Stimulated activated CD4-positive, alpha-beta T cell treated with anti-CD3 and anti-CD28 coated beads, Interleukin-1b, Interleukin-23, amount 100 ng/mL, for 48 hours (primary cell): Measurements from ENCODE around the gene MOV10L1.

Experiments used
- DNase-seq: peaks from one replicate; pipeline ENCODE4 v3.0.0-alpha.2; 2020

The MOV10L1 gene

DNA sequence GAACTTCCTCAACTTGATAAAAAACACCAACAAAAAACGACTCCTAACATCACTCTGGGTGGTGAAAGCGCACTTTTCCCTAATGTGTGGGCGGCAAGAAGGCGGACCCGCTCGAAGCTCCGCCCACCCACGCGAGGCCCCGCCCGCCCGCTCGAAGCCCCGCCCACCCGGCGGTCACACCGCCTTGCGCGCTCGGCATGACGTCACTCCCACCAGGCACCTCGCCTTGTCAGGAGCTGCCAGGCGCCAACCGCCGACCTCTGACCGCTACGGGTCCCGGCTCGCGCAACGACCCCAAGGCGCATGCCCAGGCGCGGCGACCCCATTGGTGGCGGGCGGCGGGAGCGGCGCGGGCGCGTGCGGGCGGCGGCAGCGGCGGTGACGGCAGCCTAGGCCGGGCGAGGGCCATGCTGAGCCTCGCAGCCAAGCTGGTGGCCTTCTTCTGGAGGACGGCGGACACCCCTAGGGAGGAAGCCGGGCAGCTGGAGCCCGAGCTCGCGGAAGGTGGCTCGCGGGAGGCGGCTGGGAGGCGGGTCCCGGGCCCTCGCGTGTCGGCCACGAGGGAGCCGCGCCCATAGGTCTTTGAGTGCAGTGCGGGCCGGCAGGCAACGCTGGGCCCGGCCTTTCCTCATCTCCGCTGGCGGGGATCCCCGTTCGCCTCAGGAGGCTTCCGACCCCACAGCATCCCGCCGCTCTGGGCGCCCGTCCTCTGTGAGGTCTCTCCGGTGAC is at the start of gene MOV10L1:
TSS of gene MOV10L1 (plus strand) at position 325 of the 730 bp plus-strand sequence. CDS start at position 408, 83 bp downstream.
- peak; percentile 36 for DNase-seq

DNA sequence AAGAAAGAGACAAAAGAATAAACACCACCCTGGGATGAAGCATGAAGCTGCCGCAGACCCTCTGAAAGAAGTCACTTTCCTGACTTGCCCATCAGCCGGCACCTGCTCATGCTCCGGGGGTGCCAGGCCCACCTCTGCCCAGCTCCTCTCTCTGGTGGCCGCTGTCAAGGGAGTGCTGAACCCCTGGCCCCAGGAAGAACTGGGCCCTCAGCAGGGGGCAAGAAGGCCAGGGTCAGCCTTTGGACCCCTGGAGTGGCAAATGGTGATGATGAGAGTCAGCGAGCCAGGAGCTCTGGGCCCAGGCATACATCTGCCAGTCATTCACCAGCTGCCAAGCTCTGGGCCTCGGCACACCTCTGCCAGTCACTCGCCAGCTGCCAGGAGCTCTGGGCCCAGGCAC is 49.1 kb upstream of the MOV10L1 start:
- no peak for DNase-seq

GRCh38 chr22:50041361-50042065 is 48.3 kb upstream of the MOV10L1 start:
- no peak for DNase-seq

DNA sequence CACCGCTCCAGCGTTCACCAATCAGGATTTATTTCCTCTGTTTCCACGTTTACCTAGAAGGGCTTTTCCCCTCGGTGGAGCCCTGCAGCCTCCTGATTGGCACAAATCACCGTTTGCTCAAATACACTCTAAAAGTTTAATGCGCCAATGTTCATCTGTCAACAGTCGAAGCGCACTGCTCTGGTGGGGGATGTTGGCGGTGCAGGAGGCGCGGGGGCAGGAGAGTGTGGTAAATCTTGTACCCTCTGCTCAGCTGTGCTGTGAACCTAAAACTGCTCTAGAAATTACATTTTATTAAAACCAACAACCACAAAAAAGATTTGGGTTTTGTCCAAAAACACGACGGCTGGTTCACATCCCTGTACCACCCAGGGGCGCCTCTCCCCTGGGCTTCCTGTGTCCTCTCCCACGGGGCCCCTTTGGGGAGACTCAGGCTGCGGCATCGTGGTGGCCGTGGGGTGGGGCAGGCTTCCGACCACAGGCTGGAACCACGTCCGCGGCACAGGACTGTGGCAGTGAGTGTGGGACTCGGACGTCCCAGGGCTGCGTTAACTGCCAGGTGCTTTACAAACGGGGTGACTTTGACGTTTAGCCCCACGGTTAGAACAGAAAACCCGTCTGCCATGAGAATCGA is 45.2 kb upstream of the MOV10L1 start:
- no peak for DNase-seq

DNA sequence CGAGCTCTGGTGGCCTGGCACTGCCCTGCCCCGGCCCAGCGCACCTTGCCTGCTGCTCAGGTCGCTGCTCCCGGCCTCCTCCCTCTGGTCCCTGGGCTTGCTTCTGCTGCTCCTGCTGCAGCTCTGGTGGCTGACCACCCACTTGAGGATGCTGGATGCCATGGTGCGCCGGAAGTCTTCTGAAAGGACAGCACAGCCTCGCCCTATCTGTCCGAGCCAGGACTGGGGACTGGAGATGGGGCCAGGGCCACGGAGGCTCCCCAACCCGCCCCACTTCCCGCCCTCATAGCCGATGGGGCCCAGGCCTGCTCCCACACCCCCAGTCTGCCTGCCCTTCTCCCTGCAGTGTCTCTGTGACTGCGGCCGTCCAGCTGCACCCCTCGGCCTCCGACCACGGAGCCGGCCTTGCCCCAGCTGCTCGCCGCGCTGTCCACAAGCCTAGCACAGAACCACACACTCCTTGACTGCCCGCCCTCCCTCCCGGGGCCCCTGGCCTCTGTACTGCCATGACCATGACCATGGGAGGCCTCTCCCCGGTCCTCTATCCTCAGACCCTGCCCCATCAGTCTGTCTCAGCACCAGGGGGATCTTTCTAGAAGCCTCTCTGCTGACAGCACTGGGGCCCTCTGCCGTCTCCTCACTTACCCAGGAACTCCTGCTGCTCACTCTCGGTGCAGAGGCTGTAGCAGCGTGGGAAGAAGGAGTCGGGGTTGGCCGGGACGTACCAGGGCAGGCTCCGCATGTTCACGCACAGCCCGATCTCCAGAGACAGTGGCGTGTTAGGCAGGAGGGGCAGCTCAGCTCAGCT is 44.4 kb upstream of the MOV10L1 start:
- no peak for DNase-seq

DNA sequence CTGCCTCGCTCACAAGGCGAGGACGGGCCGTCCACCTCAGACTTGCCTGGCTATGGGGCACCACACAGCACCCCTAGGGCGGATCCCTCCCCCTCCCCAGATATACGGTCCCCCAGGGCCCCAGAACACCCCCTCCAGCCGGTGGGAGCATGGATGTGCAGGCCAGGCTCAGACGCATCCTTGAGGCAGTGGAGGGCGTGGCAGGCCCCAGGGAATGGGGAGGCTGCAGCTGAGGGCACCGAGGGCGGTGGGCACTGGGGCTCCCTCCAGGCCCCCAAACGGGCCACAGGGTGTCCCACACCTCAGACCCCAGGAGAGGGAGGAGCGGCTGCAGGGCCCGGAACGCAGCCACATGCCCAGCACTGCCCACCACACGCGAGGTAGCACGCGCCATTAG is 43.8 kb upstream of the MOV10L1 start:
- DNase-seq, result no peak

DNA sequence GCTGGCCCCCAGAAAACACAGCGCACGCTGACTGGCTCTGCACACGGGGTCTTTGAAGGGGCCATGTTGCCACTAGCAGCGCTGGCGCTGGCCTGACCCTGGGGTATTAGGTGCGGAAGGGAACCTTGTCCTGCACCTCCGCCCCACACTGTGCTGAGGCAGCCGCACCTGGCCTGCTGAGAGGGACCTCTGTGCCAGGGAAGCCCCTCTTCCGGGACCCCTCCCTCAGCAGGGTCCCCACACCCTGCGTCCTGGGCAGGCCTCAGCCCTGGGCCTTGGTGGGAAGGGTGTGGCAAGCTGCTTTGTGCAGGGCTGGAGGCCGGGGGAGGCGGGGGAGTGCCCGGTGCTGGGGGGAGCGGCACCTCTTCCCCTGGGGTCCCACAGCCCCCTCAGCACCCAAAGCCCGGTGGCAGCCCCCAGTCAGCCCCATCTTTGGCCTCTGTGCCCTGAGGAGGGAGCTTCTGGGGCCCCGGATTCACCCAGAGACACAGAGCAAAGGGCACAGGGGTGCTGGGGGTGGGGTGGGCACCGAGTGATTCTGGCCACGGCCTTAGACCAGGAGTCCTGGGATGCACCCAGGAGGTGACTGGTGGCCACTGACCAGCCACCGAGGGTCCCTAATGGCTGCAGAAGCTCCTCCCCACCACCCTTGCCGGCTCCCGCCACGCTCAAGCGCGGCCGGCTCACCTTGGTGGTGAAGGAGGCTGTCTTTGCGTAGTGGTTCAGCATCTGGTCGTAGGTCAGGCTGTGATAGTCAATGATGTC is 43.1 kb upstream of the MOV10L1 start:
- DNase-seq, result no peak

DNA sequence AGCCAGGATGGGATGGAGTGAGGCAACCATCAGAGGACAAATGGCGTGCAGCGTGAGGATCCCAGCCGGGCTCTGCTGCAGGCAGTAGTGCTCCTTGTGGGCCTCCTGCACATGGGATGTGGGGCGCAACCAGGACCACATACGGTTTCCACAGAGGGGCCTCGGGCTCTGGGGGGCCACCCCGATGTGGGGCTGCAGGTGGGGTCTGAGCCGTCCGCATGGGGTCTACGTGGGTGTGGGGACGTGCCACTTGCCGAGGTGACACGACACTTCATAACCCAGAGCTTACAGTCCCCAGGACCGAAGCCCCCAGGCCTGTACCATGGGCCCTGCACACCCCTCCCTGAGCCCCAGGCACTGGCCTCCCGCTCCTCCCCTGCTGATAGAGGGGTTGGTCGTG is 42.5 kb upstream of the MOV10L1 start:
- DNase-seq, result no peak

GRCh38 chr22:50048061-50048765 is 41.6 kb upstream of the MOV10L1 start:
- DNase-seq, result no peak

GRCh38 chr22:50048836-50049235 is 41.0 kb upstream of the MOV10L1 start:
- no peak for DNase-seq

GRCh38 chr22:50049299-50050195 is 40.3 kb upstream of the MOV10L1 start:
- DNase-seq, result no peak

- DNase-seq, result no peak
These were observed 37.9 kb upstream of the MOV10L1 start for GRCh38 chr22:50051930-50052329.

GRCh38 chr22:50053861-50054260 is 35.9 kb upstream of the MOV10L1 start:
- no peak for DNase-seq

GRCh38 chr22:50056214-50056972 is 33.4 kb upstream of the MOV10L1 start:
- DNase-seq, result no peak

DNA sequence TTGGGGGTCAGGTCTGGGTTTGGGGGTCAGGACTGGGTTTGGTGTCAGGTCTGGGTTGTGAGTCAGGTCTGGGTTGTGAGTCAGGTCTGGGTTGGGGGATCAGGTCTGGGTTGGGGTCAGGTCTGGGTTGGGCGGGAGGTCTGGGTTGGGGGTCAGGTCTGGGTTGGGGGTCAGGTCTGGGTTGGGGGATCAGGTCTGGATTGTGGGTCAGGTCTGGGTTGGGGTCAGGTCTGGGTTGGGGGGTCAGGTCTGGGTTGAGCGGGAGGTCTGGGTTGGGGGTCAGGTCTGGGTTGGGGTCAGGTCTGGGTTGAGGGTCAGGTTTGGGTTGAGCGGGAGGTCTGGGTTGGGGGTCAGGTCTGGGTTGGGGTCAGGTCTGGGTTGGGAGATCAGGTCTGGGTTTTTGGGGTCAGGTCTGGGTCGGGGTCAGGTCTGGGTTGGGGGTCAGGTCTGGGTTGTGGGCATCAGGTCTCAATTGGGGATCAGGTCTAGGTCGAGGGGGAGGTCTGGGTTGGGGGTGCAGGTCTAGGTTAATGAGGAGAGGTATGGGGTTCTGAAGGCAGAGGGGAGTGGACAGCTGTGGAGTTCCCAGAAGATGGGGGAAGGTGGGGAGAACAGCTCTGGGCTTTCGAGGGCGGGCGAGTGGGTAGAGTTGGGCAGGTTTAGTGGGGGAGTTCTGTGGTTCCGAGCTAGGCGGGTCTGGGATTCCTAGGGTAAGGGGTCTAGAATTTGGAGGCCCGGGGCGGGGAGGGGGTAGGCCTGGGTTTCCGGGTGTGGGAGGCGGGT is 32.3 kb upstream of the MOV10L1 start:
- DNase-seq, result no peak

DNA sequence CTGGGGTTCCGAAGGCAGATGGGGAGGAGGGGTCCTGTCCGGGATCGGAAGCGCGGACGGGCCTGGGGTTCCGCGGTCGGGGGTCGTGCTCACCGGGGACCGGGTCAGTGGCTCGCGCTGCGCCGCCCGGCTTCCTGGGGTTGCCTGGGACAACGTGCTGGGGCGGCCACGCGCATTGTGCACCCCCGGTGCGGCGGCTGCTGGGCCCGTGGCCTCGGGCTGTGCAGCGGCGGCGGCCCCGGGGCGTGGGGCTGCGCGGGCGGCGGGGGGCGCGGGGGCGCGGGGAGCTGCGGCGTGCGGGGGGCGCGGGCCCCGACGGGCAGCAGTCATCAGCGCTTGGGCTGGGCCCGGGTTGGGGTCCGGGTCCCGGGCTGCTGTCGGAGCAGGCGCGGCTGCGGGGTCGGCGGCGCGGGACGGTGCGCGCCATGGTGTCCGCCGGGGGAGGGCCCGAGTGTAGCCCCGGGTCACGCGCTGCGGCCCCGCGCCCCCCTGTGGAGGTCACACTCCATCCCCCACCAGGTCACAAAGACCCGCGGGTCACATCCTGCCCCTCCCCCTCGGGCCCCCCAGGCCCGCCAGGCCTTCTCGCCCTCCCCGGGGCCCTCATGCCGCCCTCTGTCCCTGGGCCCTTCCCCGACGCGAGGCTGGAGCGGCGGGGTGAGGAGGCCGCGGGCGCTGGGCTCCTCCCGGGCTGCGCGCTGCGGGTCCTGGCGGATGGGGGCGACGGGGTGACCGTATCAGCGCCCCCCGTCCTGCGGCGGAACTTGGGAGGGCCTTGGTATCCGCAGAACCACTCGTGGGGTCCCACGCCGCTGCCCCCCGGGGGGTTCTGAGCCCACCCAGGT is 31.5 kb upstream of the MOV10L1 start, which contains the start of gene TTLL8:
TSS of gene TTLL8 (minus strand) at position 238 of the 845 bp plus-strand sequence.
- no peak for DNase-seq

GRCh38 chr22:50058906-50059880 is 30.6 kb upstream of the MOV10L1 start:
- no peak for DNase-seq
